Measurements from ENCODE around the gene PIP5K1B.

DNA sequence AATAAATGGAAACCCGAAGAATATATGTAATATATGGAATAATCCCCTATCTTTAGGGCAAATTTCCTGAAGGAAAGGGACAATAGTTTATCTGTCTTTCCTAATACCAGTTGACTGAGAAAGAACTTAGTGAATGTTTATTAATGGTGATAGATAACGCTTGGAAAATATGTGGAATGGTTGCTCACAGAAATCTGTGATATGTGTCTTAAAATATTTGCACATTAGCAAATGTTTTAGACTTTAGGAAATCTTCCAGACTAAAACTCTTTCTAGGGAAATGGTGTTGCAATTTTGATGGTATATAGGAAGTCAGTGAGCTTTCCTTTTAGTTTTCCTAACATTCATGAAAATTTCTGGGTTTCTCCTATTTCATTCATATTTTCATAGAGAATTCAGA is 90.4 kb downstream of the PIP5K1B start:
- TF ChIP-seq ZNF70 (CRISPR knock-in tag; IDR thresholded peaks at IDR 0.05) = no peak
- no peak for TF ChIP-seq ZFP3 (CRISPR knock-in tag; IDR thresholded peaks at IDR 0.05)
- no peak for TF ChIP-seq GLIS3 (CRISPR knock-in tag; IDR thresholded peaks at IDR 0.05)
- TF ChIP-seq OSR1 (CRISPR knock-in tag; IDR thresholded peaks at IDR 0.05) = no peak
- TF ChIP-seq BACH2 (CRISPR knock-in tag; IDR thresholded peaks at IDR 0.05; ENCODE audit: borderline replicate concordance) = no peak
- TF ChIP-seq, protein P1, sequence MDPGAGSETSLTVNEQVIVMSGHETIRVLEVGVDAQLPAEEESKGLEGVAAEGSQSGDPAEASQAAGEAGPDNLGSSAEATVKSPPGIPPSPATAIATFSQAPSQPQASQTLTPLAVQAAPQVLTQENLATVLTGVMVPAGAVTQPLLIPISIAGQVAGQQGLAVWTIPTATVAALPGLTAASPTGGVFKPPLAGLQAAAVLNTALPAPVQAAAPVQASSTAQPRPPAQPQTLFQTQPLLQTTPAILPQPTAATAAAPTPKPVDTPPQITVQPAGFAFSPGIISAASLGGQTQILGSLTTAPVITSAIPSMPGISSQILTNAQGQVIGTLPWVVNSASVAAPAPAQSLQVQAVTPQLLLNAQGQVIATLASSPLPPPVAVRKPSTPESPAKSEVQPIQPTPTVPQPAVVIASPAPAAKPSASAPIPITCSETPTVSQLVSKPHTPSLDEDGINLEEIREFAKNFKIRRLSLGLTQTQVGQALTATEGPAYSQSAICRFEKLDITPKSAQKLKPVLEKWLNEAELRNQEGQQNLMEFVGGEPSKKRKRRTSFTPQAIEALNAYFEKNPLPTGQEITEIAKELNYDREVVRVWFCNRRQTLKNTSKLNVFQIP (CRISPR knock-in tag; IDR thresholded peaks at IDR 0.05; ENCODE audit: borderline replicate concordance, low read depth) = no peak
- TF ChIP-seq, protein P2, sequence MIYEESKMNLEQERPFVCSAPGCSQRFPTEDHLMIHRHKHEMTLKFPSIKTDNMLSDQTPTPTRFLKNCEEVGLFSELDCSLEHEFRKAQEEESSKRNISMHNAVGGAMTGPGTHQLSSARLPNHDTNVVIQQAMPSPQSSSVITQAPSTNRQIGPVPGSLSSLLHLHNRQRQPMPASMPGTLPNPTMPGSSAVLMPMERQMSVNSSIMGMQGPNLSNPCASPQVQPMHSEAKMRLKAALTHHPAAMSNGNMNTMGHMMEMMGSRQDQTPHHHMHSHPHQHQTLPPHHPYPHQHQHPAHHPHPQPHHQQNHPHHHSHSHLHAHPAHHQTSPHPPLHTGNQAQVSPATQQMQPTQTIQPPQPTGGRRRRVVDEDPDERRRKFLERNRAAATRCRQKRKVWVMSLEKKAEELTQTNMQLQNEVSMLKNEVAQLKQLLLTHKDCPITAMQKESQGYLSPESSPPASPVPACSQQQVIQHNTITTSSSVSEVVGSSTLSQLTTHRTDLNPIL (CRISPR knock-in tag; IDR thresholded peaks at IDR 0.05; ENCODE audit: low read depth) = no peak
- no peak for TF ChIP-seq RARB (CRISPR knock-in tag; IDR thresholded peaks at IDR 0.05)
- TF ChIP-seq, protein P3, sequence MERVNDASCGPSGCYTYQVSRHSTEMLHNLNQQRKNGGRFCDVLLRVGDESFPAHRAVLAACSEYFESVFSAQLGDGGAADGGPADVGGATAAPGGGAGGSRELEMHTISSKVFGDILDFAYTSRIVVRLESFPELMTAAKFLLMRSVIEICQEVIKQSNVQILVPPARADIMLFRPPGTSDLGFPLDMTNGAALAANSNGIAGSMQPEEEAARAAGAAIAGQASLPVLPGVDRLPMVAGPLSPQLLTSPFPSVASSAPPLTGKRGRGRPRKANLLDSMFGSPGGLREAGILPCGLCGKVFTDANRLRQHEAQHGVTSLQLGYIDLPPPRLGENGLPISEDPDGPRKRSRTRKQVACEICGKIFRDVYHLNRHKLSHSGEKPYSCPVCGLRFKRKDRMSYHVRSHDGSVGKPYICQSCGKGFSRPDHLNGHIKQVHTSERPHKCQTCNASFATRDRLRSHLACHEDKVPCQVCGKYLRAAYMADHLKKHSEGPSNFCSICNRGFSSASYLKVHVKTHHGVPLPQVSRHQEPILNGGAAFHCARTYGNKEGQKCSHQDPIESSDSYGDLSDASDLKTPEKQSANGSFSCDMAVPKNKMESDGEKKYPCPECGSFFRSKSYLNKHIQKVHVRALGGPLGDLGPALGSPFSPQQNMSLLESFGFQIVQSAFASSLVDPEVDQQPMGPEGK (CRISPR knock-in tag; IDR thresholded peaks at IDR 0.05; ENCODE audit: borderline replicate concordance) = no peak
- no peak for TF ChIP-seq ESRRG (CRISPR knock-in tag; IDR thresholded peaks at IDR 0.05)
- no peak for TF ChIP-seq ZNF8 (CRISPR knock-in tag; IDR thresholded peaks at IDR 0.05)
- TF ChIP-seq ZFP30 (CRISPR knock-in tag; IDR thresholded peaks at IDR 0.05) = no peak

Data from SK-N-SH treated with all-trans-retinoic acid at 6 μM for 48 hours (cell line).